Lower leg skin (tissue), 3 donors: ENCODE data around the gene CDS1.

Experiments
- CTCF ChIP-seq, 3 donors: fragments of 450-650 bp; IDR thresholded peaks; one replicate each; pipeline ENCODE4 v1.5.1; 2016; ENCODE audit warnings: antibody characterized with exemption in 3 of 3, mild to moderate bottlenecking in 3 of 3, moderate library complexity in 2 of 3
- POLR2A ChIP-seq, 2 donors: fragments of 450-650 bp; IDR thresholded peaks; one replicate each; pipeline ENCODE4 v1.6.1; 2016 to 2017; ENCODE audit warnings: antibody characterized with exemption in 2 of 2, mild to moderate bottlenecking in 1 of 2, moderate library complexity in 1 of 2

GRCh38 chr4:84582302-84582987, 482 bp upstream of the CDS1 start:
- TF ChIP-seq CTCF (IDR thresholded peaks at IDR 0.05) (no peak), POLR2A (IDR thresholded peaks at IDR 0.05) (no peak)
